Gastroesophageal sphincter (tissue), 3 donors: ENCODE data around the gene OR51A4.
"Not testable (repeated sequence)": the region's sequence is repeated elsewhere in the genome, so short reads cannot be mapped to it uniquely, and the experiment has no call there.

Source experiments
- EP300 ChIP-seq: sonication (generic); formaldehyde crosslinking; IDR thresholded peaks from one replicate; pipeline ENCODE4 v1.6.1; 2017; ENCODE audit warnings: antibody characterized with exemption, mild to moderate bottlenecking
- POLR2A ChIP-seq, 2 donors: fragments of 450-650 bp; IDR thresholded peaks; one replicate each; pipeline ENCODE4 v1.6.1; 2017; ENCODE audit warnings: antibody characterized with exemption in 2 of 2, mild to moderate bottlenecking in 2 of 2, moderate library complexity in 1 of 2
- POLR2AphosphoS5 ChIP-seq: sonication (generic); formaldehyde crosslinking; IDR thresholded peaks from one replicate; pipeline ENCODE4 v1.6.1; 2017; ENCODE audit warnings: antibody characterized with exemption
- TF ChIP-seq, protein P1 (sequence below), 4 experiments: fragments of 200-600 bp in 2 of 4; fragments of 450-650 bp in 2 of 4; sonication (generic) in 1 of 4; IDR thresholded peaks; one replicate each; pipeline ENCODE4 v1.5.1; 2017 to 2019; ENCODE audit warnings: antibody characterized with exemption in 4 of 4, mild to moderate bottlenecking in 2 of 4, moderate library complexity in 2 of 4

DNA sequence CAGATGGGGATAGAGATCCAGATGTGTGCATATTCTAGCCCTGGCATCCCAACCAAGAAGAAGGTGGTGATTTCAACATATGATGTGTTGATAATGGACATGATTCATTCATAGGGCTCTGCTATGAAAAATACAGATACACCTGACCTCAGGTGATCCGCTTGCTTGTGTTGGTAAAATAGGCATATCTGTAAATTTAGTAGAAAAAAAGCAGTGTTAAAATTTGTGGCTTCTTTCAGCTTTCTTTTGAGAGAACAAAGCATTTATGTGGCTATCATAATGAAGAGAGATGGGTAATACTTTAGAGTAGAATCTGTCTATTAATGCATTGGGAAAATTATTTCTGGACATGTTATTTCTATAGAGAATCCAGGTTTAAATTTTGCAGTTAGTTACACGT, 8.2 kb upstream of the OR51A4 start, which contains the start of gene OR51A2:
- TF ChIP-seq, protein P1, sequence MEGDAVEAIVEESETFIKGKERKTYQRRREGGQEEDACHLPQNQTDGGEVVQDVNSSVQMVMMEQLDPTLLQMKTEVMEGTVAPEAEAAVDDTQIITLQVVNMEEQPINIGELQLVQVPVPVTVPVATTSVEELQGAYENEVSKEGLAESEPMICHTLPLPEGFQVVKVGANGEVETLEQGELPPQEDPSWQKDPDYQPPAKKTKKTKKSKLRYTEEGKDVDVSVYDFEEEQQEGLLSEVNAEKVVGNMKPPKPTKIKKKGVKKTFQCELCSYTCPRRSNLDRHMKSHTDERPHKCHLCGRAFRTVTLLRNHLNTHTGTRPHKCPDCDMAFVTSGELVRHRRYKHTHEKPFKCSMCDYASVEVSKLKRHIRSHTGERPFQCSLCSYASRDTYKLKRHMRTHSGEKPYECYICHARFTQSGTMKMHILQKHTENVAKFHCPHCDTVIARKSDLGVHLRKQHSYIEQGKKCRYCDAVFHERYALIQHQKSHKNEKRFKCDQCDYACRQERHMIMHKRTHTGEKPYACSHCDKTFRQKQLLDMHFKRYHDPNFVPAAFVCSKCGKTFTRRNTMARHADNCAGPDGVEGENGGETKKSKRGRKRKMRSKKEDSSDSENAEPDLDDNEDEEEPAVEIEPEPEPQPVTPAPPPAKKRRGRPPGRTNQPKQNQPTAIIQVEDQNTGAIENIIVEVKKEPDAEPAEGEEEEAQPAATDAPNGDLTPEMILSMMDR (IDR thresholded peaks at IDR 0.05) = not testable (repeated sequence)
- TF ChIP-seq POLR2AphosphoS5; EP300; POLR2A (IDR thresholded peaks at IDR 0.05): not testable (repeated sequence)
